Stimulated activated CD4-positive, alpha-beta T cell treated with anti-CD3 and anti-CD28 coated beads, Interleukin-1b, Interleukin-23, amount 100 ng/mL, for 24 hours (primary cell): ENCODE data around the gene CRYL1.

Experiments used
- DNase-seq, 4 experiments: peaks; one replicate each; pipeline ENCODE4 v3.0.0-alpha.2; 2020; ENCODE audit warnings: low read depth in 4 of 4, low spot score in 1 of 4

CRYL1 gene

GRCh38 chr13:20383058-20383457 lies 142.6 kb downstream of the CRYL1 start:
- DNase-seq: no peak

- DNase-seq: no peak
These were observed 144.3 kb downstream of the CRYL1 start for GRCh38 chr13:20381401-20381800.

GRCh38 chr13:20378721-20379120 lies 146.9 kb downstream of the CRYL1 start:
- no peak for DNase-seq

- no peak for DNase-seq
These were observed 147.9 kb downstream of the CRYL1 start for GRCh38 chr13:20377720-20378119.

- DNase-seq: no peak
These were observed 149.8 kb downstream of the CRYL1 start for GRCh38 chr13:20375871-20376270.

- no peak for DNase-seq
These were observed 151.8 kb downstream of the CRYL1 start for GRCh38 chr13:20373861-20374260.

GRCh38 chr13:20371825-20372224 lies 153.8 kb downstream of the CRYL1 start:
- DNase-seq: no peak

- no peak for DNase-seq
These were observed 154.7 kb downstream of the CRYL1 start for GRCh38 chr13:20370815-20371421.

- DNase-seq: no peak
These were observed 155.7 kb downstream of the CRYL1 start for GRCh38 chr13:20369886-20370361.

- DNase-seq: no peak
These were observed 159.6 kb downstream of the CRYL1 start for GRCh38 chr13:20366056-20366455.

GRCh38 chr13:20363603-20364002 lies 162.1 kb downstream of the CRYL1 start:
- DNase-seq: no peak

- DNase-seq: no peak
These were observed 162.5 kb downstream of the CRYL1 start for GRCh38 chr13:20363172-20363571.

GRCh38 chr13:20362484-20363041 lies 163.1 kb downstream of the CRYL1 start:
- DNase-seq: no peak

- no peak for DNase-seq
These were observed 164.7 kb downstream of the CRYL1 start for GRCh38 chr13:20360835-20361412.

- DNase-seq: no peak
These were observed 165.6 kb downstream of the CRYL1 start for GRCh38 chr13:20360041-20360491.

- DNase-seq: no peak
These were observed 166.3 kb downstream of the CRYL1 start for GRCh38 chr13:20359335-20359734.

- DNase-seq: no peak
These were observed 167.6 kb downstream of the CRYL1 start for GRCh38 chr13:20358022-20358421.

- DNase-seq: no peak
These were observed 169.2 kb downstream of the CRYL1 start for GRCh38 chr13:20356444-20356843.

- no peak for DNase-seq
These were observed 170.9 kb downstream of the CRYL1 start for GRCh38 chr13:20354722-20355121.

GRCh38 chr13:20353973-20354372 lies 171.7 kb downstream of the CRYL1 start:
- no peak for DNase-seq
